Tibial nerve (tissue), 4 donors: Measurements from ENCODE around the gene TSPO. TPM values are rescaled to one million over a fixed set of nuclear protein-coding genes. Genes with fewer than 3 reads are reported as not detected.

Experiments used
- DNase-seq, 2 donors: peaks; one replicate each; pipeline ENCODE4 v3.0.0-alpha.2; 2019; ENCODE audit warnings: low spot score in 2 of 2
- H3K27ac ChIP-seq, 4 donors: fragments of 200-600 bp; sonication (generic) in 3 of 4; one replicate each; pipeline ENCODE4 v1.5.1; 2017 to 2019; ENCODE audit warnings: mild to moderate bottlenecking in 1 of 4
- H3K27me3 ChIP-seq, 2 donors: fragments of 200-600 bp; sonication (generic) in 1 of 2; one replicate each; pipeline versions ENCODE4 v1.5.1 to v1.6.0; 2017 to 2019
- H3K36me3 ChIP-seq, 3 donors: fragments of 200-600 bp; sonication (generic); one replicate each; pipeline ENCODE4 v1.5.1; 2018 to 2019
- H3K4me1 ChIP-seq, 4 donors: fragments of 200-600 bp; sonication (generic) in 3 of 4; one replicate each; pipeline ENCODE4 v1.5.1; 2017 to 2019
- H3K4me3 ChIP-seq, 4 donors: fragments of 200-600 bp; sonication (generic) in 3 of 4; one replicate each; pipeline ENCODE4 v1.5.1; 2017 to 2019; ENCODE audit warnings: mild to moderate bottlenecking in 1 of 4, moderate library complexity in 1 of 4
- H3K9me3 ChIP-seq, 4 donors: fragments of 200-600 bp; sonication (generic) in 3 of 4; one replicate each; pipeline ENCODE4 v1.5.1; 2017 to 2019
- CTCF ChIP-seq, 5 experiments: fragments of 200-600 bp in 3 of 5; fragments of 450-650 bp in 2 of 5; sonication (generic) in 3 of 5; IDR thresholded peaks; one replicate each; pipeline ENCODE4 v1.5.1; 2016 to 2019; ENCODE audit warnings: antibody characterized with exemption in 5 of 5, mild to moderate bottlenecking in 3 of 5, moderate library complexity in 2 of 5
- EP300 ChIP-seq, 2 donors: sonication (generic); formaldehyde crosslinking; IDR thresholded peaks; one replicate each; pipeline ENCODE4 v1.6.1; 2017; ENCODE audit warnings: antibody characterized with exemption in 2 of 2, mild to moderate bottlenecking in 1 of 2
- POLR2A ChIP-seq, 2 donors: fragments of 450-650 bp; IDR thresholded peaks; one replicate each; pipeline ENCODE4 v1.6.1; 2017; ENCODE audit warnings: antibody characterized with exemption in 2 of 2, mild to moderate bottlenecking in 2 of 2, moderate library complexity in 2 of 2
- WGBS, 2 donors: methylation state at CpG; one replicate each; pipeline ENCODE4 v1.1.5; 2018; 5-methylcytosine and 5-hydroxymethylcytosine counted together
- total RNA-seq, 4 donors: library from RNA; depleted of rRNA; stranded (reverse); fragments of >200 nt; gene quantifications; one replicate each; pipeline ENCODE4 v1.1.0, GENCODE V29; 2016

The TSPO gene
- total RNA-seq, 4 donors from 2014 or later, result 399 to 538 (median 485) TPM

- Histone ChIP-seq H3K4me1 (peaks cover 0 to 22% (median 19%) of the 10 kb centered on the region in 4 donors), H3K27ac (peak within 1 kb of the TSS in 1 of 4 donors; percentile 46), H3K36me3 (no peaks in the 10 kb centered on the region), H3K4me3 (peak within 1 kb of the TSS; percentile 35 to 62 (median 49)), H3K9me3 (no peaks in the 10 kb centered on the region), H3K27me3 (peaks cover 0 to 66% of the 10 kb centered on the region in 2 donors)
- peak in 1 of 2 donors; percentile 17 for DNase-seq
- TF ChIP-seq POLR2A (IDR thresholded peaks at IDR 0.05), result no peak
- no peak for TF ChIP-seq EP300 (IDR thresholded peaks at IDR 0.05)
- TF ChIP-seq CTCF (IDR thresholded peaks at IDR 0.05), result peak in 1 of 5 experiments; percentile 11
- WGBS, 2 donors, result 0 to 2% methylated on average over 9 to 10 of the region's 49 CpGs
Measured at GRCh38 chr22:43110444-43110926, 40.9 kb upstream of the TSPO start, which contains the start of gene BIK. Gene BIK (plus strand): TSS chr22:43110750. CDS start chr22:43124023, 13,273 bp downstream.

DNA sequence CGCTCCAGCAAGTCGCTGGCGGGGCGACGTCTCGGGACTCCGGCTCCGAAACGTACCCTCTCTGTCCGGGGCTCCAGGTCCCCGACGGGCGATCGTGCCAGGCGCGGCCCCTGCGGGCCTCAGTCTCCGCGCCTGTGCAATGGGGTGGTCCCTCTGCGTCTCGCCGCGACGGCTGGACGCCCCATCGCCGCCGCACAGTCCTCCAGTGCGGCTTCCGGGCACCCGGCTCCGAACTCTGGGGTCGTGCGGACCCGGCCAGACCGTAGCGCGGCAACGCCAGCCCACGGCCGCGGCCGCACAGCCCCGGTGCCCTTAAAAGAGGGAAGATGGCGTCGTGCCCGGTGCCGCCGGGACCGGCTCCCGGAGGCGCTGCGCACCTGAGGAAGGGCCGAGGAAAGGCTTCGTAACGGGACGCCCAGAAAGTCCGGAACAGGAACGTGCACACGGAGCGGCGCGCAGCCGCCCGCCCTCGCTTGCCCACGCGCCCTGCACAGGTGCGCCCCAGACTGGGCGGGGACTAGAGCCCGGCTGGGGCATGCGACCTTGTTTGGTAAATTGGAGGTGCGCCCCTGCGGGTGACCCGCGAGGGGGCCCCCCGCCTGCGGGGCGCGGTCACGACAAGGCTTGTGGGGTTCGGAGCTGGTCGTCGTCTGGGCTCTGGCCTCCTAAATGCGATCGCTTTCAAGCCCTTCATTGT lies 40.3 kb upstream of the TSPO start:
- no peaks in the 10 kb centered on the region for H3K36me3 ChIP-seq
- H3K4me1 ChIP-seq, result peaks cover 0 to 22% (median 19%) of the 10 kb centered on the region in 4 donors
- H3K27ac ChIP-seq, result peak overlapping the region in 1 of 4 donors; percentile 46
- H3K27me3 ChIP-seq, result peaks cover 0 to 71% of the 10 kb centered on the region in 2 donors
- TF ChIP-seq EP300 (IDR thresholded peaks at IDR 0.05) (no peak), POLR2A (IDR thresholded peaks at IDR 0.05) (no peak)
- H3K9me3 ChIP-seq, result no peaks in the 10 kb centered on the region
- peak overlapping the region; percentile 35 to 62 (median 49) for H3K4me3 ChIP-seq
- WGBS, 2 donors, result 3 to 8% methylated on average over 26 to 46 of the region's 86 CpGs
- no peak for DNase-seq

DNA sequence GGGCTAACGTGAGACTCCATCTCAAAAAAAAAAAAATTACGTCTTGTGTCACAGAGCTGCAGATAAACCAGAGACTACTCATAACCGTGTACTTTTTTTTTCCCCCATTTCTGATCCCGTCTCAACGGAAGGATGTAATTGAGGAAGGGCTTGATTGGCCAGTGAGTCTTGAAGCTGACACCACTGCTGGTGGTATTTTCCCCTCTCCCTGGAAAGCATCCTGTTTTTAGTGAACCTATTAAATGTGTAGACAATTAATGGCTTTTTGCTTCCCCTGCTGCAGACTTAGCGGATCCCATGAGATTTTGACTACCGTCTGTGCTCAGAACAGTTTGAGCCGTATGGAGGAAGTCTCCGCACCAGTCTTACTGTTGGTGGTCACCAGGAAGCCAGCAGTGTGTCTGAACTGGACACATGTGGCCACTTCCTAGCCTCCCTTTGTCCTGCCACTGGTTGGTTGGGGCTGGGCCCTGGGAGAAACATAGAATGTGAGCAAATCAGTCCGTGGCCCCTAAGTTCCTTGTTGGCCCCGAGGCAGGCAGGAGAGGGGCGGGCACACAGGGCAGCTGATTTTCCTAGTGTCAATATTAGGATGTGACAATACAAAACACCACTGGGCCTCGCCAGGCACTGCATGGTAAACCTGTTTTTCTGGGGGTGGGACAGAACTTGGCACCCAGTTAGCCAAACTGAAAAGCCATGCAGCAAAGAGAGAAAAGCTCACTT lies 37.7 kb upstream of the TSPO start:
- no peak for DNase-seq
- 43 to 52% methylated on average over 13 of the region's 13 CpGs for WGBS, 2 donors

GRCh38 chr22:43114958-43115357 lies 36.4 kb upstream of the TSPO start:
- no peak for TF ChIP-seq EP300 (IDR thresholded peaks at IDR 0.05)
- TF ChIP-seq CTCF (IDR thresholded peaks at IDR 0.05), result no peak
- no peak for TF ChIP-seq POLR2A (IDR thresholded peaks at IDR 0.05)
- no peak overlapping the region for H3K4me3 ChIP-seq
- peaks cover 0 to 62% of the 10 kb centered on the region in 2 donors for H3K27me3 ChIP-seq
- no peak for DNase-seq
- H3K4me1 ChIP-seq, result peaks cover 0 to 19% (median 18%) of the 10 kb centered on the region in 4 donors
- H3K27ac ChIP-seq, result no peak overlapping the region
- WGBS, 2 donors, result 47 to 56% methylated on average over 5 of the region's 5 CpGs
- peaks cover 0 to 4% (median 0%) of the 10 kb centered on the region in 3 donors for H3K36me3 ChIP-seq
- no peaks in the 10 kb centered on the region for H3K9me3 ChIP-seq

More for the DNA sequence above, 37.7 kb upstream of the TSPO start:
- Histone ChIP-seq H3K4me1 (peaks cover 0 to 22% (median 19%) of the 10 kb centered on the region in 4 donors), H3K9me3 (no peaks in the 10 kb centered on the region), H3K27me3 (peaks cover 0 to 73% of the 10 kb centered on the region in 2 donors), H3K4me3 (no peak overlapping the region), H3K27ac (no peak overlapping the region), H3K36me3 (no peaks in the 10 kb centered on the region)
- no peak for TF ChIP-seq CTCF (IDR thresholded peaks at IDR 0.05)
- no peak for TF ChIP-seq EP300 (IDR thresholded peaks at IDR 0.05)
- TF ChIP-seq POLR2A (IDR thresholded peaks at IDR 0.05), result no peak

DNA sequence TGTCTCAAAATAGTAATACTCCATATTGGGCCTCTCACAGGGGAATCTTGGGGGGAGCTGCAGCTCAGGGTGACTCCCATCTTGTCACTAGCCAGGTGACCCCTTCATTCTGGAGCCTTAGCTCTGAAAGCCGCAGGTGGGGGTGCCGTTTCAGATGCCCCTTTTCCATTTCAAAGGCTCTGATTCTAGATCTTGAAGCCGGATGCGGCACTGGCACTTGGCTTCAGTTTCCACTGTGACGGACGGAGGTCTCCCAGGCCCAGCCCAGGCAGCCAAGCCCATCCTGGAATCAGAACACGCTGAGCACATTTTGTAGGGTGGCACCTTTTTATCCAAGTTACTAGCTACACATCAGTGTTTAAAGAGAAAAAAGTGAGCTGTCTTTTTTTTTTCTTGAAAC lies 34.4 kb upstream of the TSPO start:
- no peak for TF ChIP-seq EP300 (IDR thresholded peaks at IDR 0.05)
- TF ChIP-seq POLR2A (IDR thresholded peaks at IDR 0.05), result no peak
- no peak for TF ChIP-seq CTCF (IDR thresholded peaks at IDR 0.05)
- no peak overlapping the region for H3K4me3 ChIP-seq
- no peaks in the 10 kb centered on the region for H3K4me1 ChIP-seq
- peaks cover 0 to 4% (median 0%) of the 10 kb centered on the region in 3 donors for H3K36me3 ChIP-seq
- 94 to 96% methylated on average over 5 to 7 of the region's 7 CpGs for WGBS, 2 donors
- no peak for DNase-seq
- H3K9me3 ChIP-seq, result no peaks in the 10 kb centered on the region
- H3K27me3 ChIP-seq, result peaks cover 0 to 42% of the 10 kb centered on the region in 2 donors
- H3K27ac ChIP-seq, result no peak overlapping the region
